ENCODE measurements around the gene CISD3.
A peak's percentile ranks its signal among the peaks of the same experiment; 100 is the strongest.

Gene CISD3

DNA sequence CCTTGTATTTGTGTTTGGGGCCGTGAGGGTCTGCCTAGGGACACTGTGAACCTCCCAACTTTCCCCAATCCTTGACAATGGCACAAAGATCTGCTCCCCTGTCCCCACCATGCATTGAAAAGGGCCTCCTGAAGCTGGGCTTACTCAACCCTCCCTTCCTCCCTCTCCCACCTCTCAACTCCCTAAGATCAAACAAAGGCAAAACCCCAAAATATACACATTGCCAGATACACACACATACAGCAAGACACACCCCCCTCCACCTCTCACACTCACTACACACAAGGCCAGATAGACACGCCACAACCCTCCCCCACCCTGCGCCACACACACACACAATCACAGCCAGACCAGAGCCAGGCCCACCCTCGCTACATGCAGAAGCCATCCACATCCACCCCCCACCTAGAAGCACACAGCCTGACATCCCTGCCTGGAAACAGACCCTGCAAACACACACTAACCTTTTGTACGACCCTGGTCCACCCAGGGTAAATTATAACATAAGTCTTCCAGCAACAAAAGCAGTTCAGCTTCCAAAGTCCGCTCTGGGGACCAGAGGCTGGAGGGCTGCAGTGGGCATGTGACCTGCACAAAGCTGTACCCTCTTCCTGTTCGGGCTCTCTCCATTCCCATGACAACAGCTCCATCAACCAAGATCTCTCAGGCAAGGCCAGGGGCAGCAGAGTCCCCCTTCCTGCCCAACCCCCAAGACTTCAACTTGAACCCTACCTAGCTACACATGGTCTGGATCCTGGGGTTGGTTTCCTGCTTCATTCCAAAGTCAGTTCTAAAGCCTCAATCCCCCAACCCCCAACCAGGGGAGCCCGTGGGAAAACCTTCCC, 16.1 kb downstream of the CISD3 start:
- DNase-seq: no peak

DNA sequence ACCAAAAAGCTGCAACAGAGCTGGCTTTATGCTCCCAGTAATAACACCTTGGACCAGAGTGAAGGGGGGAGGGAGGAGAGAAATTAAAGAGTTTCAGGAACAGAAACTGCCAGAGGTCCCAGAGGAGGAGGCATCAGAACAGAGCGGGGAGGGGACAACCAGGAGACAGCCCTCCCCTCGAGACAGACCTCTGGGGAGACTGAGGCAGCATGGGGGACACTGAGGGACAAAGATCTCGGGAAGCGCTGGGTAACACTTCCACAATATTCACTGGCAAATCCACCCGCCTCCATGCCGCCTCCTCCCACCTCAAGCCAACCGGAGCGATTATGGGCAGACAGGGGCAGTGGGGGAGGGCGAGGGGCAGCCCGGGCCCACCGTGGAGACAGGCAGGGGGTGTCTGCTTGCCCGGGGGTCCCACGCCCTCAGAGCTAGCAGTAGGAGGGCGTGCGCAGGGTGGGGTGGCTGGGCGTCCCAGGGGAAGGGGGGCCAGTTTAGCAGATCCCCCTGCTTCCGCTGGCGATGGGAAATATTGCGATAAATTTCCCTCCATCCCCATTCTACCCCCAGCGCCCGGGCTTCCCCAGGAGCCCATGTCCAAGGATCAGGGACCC, 16.8 kb downstream of the CISD3 start:
- DNase-seq: no peak

DNA sequence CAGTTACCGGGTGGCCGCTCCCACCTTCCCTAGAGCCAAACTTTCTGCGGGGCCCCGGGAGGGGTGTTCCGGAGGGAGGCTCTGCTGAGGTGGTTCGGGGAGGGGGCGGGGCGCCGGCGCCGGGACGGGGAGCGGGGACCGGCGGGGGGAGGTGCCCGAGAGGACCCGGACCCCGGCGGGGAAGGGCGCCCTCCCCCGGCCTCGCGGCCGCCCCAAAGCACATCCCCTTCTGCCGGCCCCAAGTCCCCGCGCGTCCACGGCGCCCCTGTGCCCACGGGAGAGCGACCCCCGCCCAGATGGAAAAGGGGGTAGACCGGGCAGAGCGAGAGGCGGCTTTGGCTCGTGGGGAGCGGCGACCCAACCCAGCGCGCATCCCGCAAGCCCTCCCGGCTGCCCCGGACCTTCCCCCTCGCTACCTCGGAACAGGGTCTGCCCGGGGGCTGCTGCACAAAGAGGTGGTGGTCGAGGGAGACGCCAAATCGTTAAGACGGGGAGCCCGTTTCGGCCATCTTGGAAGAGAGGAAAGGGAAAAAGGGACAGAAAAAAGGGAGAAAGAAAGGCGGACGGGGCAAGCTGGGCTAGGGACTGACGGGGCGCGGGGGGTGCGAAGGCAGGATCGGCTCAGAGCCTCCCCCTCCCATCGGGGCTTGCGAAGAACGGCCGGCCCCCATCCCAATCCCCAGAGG, 17.5 kb downstream of the CISD3 start:
- DNase-seq: no peak

DNA sequence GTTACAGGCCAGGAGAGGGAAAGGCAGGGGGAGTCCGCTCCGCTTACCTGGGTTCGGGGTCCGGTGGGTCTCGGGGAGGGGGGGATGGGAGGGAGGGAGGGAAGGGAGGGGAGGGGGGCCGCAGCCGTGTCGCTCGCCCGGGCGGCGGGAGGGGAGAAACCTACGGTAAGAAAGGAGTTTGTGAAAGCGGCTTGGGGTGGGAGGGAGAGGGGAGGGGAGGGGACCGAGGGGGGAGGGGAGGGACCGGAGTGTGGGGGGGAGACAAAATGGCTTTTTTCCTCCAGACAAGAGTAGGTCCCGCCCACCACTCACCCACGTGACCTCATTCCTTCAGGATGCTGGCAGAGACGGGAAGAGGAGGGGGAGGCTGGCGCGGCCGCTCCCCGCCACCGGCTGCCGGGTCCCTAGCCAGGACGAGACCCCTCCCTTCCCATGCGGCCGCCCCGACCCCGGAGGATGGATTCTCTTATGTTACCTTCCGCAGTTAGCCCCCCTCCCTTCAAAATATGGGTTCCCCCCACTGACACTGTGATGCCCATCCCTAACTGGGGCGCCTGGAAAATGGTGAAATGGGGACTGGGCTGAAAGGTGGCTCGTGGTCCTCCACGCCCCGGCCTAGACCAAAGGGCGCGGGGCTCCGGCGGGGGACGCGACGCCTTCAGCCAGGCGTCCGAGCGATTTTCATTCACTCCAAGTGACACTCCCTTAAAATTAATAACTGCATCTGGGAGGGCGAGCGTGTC, 18.2 kb downstream of the CISD3 start, which contains the start of gene PCGF2:
PCGF2 (minus strand) TSS at position 188 of the 743 bp plus-strand sequence. CDS start 7,934 bp downstream, outside the sequence.
- DNase-seq: no peak

DNA sequence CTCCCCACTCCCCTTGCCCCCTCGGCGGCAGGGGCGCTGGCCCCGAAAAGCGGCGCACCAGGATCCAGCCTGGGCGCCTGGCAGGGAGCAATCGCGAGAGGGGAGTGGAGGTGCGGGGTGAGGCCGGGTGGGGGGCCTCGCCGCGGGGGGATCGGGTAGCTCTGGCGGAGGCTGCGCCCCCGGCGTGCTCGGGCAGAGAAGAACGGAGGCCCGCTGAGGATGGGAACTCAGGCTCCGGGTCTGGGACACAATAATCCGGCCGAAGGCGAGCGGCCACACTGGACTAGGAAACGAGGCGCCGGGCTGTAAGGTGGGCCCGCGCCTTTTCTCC, 18.7 kb downstream of the CISD3 start:
- DNase-seq: no peak

DNA sequence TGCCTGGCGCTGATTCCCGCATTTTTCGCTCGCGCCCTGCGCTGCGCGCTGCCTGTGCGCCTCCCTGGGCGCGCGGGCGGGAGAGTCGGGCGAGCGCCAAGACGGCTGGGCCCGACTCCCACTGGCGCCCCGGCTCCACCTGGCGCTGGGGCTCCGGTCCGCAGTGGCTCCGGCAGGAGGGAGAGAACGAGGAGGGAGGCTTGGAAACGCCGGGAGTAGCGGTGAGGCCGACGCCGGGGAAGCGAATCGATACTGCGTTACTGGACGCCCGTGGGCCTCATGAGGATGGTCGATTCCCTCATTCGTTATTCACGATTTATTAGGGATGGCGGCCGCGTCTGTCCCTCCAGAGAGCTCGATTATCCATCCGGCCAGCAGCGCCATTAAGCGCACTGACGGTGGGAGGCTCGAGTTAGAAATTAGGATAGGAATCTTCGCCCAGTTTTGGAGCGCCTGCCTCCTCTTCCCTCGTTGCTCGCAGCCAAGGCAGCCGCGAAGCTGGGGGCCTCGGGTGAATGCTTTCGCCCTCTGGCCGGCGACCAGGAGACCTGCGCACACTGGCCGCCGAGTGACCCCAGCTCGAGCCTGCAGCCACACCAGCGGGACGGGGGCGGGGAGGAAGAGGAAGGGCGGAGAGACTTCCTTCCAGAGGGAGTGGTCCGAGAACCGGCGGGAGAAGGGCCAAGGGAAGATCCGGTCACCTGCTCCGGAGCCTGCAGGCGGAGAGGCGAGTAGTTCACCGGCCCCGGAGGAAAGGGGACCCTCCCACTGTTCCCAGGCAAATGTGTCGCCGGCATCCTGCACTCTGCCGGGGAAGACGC, 19.3 kb downstream of the CISD3 start:
- no peak for DNase-seq

DNA sequence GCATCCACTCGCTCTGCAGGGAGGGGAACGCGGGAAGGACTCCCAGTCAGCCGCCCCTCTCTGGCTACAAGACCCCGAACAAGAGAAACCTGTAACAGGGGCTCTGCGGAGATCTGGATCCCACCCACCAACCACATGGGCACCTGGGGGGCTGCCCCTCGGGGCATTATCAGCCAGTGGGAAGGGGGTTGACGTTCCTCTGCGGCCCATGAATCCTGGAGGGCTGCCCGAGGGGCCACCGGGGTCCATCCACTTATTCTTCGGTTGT, 19.8 kb downstream of the CISD3 start:
- DNase-seq: no peak

DNA sequence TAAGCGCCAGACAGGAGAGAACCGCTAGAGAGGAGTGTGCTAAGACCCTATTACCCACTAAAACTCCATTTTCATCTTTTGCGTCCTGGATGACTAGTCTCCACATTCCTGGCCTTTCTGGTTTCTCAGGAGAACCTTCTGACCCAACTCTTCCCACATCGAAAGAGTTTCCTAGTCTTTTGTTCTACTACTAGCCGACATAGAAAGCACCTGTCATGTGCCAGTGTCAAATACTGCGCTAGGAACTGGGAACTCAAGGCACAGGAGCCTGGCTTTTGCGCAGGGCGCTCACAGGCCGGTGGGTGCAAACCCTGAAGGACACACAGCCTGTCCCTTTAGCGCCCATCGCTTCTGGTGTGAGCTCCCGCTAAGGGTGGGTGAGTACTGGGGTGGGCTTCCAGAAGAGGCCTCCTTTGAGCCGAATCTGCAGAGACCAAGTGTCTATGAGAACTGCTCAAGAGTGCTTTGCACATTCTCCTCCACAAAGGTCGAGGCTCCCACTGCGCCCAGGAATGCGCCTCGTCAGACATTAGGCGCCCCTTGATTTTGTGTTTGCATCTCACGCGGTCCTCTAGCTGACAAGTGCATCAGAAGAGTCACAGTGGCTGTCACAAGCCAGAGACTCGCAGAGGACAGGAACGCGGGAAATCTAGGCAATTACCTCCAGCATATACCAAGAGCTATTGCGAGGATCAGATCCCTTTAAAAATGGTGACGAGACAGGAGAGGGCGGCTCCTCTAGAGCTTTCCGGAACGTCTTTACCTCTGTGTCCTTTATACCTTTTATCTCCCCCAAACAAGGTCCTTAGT, 20.4 kb downstream of the CISD3 start:
- DNase-seq: peak in 1 of 2 experiments; percentile 20

DNA sequence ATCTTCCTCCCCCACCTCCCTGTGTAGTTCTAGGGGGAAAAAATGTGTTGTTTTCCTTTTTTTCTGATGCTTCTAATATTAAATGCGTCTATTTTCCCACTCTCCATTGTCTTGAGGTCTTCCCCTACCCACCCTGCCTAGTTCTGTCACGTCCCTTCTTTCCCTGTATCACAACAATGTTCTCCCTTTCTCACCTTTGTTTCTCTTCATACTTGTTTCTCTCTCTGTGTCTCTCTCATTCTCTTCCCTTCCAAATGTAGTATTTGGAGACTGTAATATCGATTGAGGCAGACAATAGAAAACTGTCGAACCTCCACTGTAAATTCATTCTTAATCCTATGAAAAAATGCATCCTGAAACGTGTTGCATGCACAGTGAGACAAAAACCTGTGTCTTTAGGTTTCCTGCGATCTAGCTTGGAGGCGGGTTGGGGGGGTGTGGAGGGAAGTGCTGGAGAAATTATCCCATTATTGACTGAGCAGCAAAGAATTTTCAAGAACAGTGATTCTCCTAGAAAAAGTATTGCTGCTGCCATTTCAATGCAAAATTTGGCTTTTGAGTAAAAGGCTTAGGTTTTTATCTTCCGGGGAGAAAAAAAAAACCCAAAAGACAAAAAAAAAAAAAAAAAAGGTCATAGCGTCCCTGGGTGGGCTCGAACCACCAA, 21.1 kb downstream of the CISD3 start:
- DNase-seq: no peak

DNA sequence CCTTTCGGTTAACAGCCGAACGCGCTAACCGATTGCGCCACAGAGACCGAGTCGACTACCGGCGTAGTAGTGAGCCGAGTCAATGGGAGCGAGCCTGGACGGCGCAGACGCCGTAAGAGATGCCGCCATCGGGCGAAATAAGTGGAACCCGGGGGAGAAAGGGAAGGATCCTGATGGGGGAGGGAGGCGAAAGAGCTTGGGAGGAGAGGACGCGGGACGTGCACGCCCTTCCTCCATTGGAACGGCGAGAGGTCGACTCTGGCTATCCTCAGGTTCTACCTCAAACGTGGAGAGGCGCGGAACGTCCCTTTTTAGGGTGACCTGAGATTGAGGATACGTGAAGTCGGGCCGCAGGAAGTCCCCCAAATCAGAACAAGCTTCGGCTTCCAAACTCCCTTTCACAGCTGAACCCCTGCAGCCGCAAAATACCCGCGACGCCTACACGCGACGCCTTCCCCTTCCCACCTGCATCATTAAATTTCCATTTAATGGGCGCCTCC, 21.7 kb downstream of the CISD3 start:
- DNase-seq: peak; percentile 67 to 74

DNA sequence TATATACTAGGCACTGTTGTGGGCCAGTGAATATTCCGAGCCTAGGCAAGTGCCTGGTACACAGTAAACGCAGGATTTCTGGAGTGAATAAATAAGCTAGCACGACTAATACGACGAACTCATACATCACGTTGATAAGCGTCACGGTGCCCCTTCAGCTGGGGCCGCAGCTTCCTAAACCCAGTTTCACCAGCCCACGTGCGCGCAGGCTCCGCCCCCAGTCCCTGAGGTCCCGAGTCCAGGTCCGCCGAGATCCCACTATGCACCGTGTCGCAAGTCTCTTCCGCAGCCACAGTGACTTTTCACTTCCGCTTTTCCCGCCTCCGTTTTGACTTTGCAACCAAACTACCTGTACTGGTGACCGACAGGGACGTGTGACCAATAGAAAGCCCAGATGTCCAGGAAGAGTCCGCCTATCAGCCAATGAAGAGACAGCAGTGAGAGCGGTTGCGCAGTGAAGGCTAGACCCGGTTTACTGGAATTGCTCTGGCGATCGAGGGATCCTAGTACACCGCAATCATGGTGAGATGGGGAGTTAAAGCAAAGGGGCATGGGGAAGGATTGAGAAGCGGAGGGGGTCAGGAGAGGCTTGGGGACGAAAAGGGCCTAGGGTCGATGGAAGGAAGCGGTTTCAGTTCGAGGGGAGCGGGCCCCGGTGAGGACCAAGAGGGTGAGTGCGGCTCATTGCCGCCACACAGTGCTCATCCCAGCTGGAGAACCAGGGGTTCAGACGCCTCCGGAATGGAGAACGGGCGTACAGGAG, 22.3 kb downstream of the CISD3 start, which contains the start of gene PSMB3:
PSMB3 (plus strand) TSS at position 434 of the 763 bp plus-strand sequence; CDS start at position 520, 86 bp downstream.
- DNase-seq: peak; percentile 100

DNA sequence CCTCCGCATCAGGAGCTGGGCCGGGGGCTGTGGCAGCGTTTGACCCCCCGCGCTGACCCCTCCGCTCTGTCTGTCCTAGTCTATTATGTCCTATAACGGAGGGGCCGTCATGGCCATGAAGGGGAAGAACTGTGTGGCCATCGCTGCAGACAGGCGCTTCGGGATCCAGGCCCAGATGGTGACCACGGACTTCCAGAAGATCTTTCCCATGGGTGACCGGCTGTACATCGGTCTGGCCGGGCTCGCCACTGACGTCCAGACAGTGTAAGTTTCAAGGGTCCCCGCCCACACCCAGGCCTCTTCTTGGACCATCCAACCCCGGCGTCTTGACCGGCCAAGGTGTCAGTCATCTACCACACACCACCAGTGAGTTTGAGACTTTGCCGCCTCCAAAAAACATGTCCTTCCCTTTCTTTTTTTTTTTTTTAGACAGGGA, 22.9 kb downstream of the CISD3 start:
- no peak for DNase-seq

DNA sequence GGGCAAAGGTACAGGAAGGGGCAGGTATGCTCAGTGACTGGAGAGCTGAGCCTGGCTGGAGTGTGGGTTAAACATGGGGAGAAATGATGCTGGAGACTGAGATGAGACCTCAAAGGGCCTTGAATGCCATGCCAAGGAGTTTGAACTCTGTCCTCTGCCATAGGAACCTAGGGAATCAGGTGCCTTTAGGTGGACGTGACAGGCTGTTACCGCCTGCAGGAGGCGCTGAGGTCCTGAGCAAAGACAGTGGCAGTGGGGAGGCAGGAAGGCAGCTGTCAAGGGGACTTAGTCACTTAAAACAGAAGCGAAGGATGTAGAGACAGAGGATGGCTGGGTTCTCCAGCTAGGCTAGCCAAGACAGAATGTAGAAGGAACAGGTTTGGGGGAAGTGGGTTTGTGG, 31.5 kb downstream of the CISD3 start:
- peak; percentile 31 to 53 for DNase-seq

DNA sequence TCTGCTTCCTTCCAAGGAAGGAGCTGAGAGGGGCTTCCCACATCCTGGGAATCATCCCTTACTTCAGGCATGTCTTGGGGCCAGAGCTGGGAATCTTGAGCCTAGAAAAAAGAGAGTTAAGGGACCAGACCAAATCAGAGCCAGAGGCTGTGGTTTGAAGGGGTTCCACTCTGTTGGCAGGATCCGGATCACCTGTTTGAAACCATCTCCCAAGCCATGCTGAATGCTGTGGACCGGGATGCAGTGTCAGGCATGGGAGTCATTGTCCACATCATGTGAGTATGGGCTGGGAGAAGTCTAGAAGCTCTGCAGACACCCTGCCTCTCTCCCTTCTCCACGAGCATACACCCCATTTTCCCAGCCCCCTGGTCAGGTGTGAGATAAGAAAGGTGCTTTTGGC, 32.1 kb downstream of the CISD3 start:
- no peak for DNase-seq

DNA sequence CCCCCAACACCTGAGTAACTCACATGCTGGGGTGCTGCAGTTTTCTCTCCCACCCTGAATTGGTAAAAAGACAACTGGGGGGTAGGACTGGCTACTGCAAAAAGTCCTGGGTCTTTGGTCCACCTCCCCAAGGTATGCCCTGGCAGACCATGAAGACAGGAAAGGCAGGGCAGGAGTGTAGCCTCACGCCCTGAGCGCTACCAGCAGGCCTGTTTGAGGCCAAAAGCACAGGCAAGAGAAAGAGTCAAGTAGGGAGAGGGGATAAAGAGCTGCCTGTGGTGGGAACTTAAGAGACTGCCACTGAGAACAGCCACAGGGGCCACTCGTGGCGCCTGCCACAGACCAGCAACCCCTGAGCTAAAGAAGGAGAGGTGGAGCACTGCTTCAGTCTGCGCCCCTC, 36.2 kb downstream of the CISD3 start:
- DNase-seq: no peak

DNA sequence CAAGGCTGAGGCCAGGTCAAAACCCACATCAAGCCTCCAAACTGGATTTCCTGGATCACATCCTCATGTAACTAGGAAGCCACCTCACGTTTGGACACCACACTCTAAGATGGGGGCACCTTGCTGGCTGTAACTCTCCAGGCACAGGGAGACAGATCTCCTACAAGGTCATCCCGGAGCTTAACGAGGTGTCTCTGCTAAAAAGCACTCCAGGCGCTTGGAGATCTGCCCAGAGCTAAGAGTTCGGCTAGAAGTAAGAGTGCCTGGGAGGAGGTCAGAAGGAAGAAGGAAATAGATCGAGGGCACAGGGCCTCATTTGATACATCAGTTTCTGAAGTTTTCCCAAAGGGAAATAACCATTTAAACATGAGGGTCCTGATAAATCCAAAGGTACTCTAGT, 38.3 kb downstream of the CISD3 start:
- no peak for DNase-seq

DNA sequence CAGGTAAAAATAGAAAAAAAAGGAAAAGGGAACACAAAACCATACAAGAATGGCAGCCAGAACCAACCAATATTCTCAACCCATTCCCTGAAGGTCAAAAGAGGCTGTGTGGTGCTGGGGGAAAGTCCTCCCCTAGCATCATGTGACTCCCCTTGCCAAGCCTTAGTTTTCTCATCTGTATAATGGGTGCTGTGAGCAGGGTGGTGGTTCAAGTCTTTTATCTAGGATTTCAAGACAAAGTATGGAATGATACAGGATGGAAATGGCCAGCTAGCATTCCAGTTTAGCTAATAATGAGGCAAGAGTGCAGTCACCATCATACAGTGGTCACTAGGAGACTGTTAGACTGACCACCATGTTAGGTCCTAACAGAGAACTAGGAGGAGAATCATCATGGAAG, 43.1 kb downstream of the CISD3 start:
- no peak for DNase-seq

DNA sequence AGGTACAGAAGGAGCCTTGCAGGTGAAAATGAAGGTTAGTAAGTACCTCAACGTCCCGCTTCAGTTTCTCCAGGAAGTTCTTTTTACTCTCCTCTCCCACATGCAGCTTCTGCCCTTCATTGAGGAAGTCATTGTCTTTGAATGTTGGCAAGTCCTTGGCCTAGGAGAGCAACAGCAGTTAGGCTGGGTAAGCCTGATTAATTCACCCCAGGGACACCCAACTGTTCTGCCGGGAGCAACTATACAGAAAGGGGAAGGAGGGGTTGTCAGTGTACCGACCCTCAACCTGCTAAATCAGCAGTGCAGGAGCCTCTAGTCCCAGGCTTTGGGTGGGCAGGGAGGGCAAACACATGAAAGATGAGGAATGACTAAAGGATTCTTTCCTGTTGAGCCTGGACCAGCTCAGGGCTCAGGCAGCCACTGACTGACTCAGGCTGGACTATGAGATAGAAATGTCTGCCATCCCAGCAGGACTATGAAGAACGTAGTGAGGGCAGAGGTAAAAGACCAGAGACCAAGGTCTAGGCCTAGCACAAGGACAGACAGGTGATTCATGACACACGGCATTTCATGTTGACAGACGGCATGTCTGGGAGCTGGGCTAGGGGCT, 47.6 kb downstream of the CISD3 start:
- no peak for DNase-seq

DNA sequence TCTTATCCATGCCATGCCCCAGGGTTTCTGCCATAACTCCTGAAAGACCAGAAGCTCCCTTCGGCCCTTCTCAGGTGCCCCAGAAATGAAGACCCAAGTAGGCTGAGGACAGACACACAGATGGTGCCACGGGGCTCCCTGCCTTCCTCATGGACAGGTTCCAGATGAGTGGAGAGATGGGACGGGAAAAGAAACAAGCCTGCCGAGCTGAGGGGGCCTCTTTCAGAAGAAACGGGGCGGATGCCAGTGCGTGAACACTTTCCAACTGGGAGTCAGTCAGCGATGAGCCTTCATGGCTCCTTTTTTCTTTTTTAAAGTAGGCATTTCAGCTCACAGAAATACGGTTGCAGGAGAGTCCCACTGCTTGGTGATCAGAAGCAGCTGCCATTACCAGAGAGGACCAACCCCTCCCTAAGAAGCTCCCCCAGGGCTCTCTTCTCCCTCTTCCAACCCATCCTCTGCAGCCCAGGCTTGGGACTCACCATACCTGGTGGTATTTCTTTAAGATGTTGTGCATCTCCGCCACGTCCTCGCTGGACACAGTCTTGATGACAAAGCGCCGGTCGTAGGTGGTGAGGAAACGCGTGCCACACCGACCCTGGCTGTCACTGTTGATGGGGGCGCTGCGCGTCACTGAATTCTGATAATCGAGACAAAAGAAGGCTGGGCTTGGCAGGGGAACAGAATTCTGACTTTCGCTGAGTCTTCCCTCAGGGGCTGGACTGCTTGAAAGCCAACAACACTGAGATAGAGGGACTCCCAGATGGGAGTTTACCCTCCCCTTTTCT, 50.0 kb downstream of the CISD3 start:
- no peak for DNase-seq

Data from AML-193 (cell line).